GM18951 (cell line): ENCODE measurements around the gene RBMS1.

ENCODE experiments used
- POLR2A ChIP-seq: IDR thresholded peaks from 4 replicates; pipeline ENCODE4 v1.6.1; 2011; ENCODE audit warnings: mild to moderate bottlenecking; ENCODE audit not compliant: insufficient read length, insufficient read depth; ENCODE audit errors: extremely low read depth
- in situ Hi-C: fragments of 300-500 bp; cut with MboI; formaldehyde crosslinking; loops from one replicate; pipeline ENCODE4 v1.12.0; 2022; ENCODE audit warnings: low sequenced_read_pairs, mixed read lengths, inconsistent platforms; ENCODE audit not compliant: unreplicated experiment

The RBMS1 gene

GRCh38 chr2:160493227-160494028, at the start of gene RBMS1:
Gene RBMS1, minus strand, starts transcription at chr2:160493807. Its CDS starts 444 bp downstream, at chr2:160493363.
- no peak for TF ChIP-seq POLR2A
- in situ Hi-C loops: no loop called here

- in situ Hi-C loops: no loop called here
- no peak for TF ChIP-seq POLR2A
These were observed 48.1 kb upstream of the RBMS1 start for GRCh38 chr2:160541745-160542144.

GRCh38 chr2:160538559-160539355, 45.1 kb upstream of the RBMS1 start:
- in situ Hi-C loops: no loop called here
- TF ChIP-seq POLR2A: no peak

GRCh38 chr2:160538115-160538514, 44.5 kb upstream of the RBMS1 start:
- in situ Hi-C loops: no loop called here
- TF ChIP-seq POLR2A: no peak

- in situ Hi-C loops: no loop called here
These were observed 41.4 kb upstream of the RBMS1 start for GRCh38 chr2:160534996-160535395.

GRCh38 chr2:160534249-160534648, 40.6 kb upstream of the RBMS1 start:
- in situ Hi-C loops: no loop called here
- no peak for TF ChIP-seq POLR2A

More at GRCh38 chr2:160534996-160535395, 41.4 kb upstream of the RBMS1 start:
- no peak for TF ChIP-seq POLR2A

- in situ Hi-C loops: no loop called here
- TF ChIP-seq POLR2A: no peak
These were observed 39.9 kb upstream of the RBMS1 start for GRCh38 chr2:160533482-160533881.

GRCh38 chr2:160532388-160532787, 38.8 kb upstream of the RBMS1 start:
- no peak for TF ChIP-seq POLR2A
- in situ Hi-C loops: no loop called here

- in situ Hi-C loops: no loop called here
- TF ChIP-seq POLR2A: no peak
These were observed 29.5 kb upstream of the RBMS1 start for GRCh38 chr2:160522951-160523710.

- in situ Hi-C loops: no loop called here
- no peak for TF ChIP-seq POLR2A
These were observed 24.1 kb upstream of the RBMS1 start for GRCh38 chr2:160517731-160518130.

- no peak for TF ChIP-seq POLR2A
- in situ Hi-C loops: no loop called here
These were observed 23.1 kb upstream of the RBMS1 start for GRCh38 chr2:160516547-160517365.

- TF ChIP-seq POLR2A: no peak
- in situ Hi-C loops: no loop called here
These were observed 21.5 kb upstream of the RBMS1 start for GRCh38 chr2:160515120-160515519.
